Activated naive CD8-positive, alpha-beta T cell treated with anti-CD3 and anti-CD28 coated beads for 36 hours (primary cell): ENCODE measurements around the gene GFER. TPM values are rescaled to one million over a fixed set of nuclear protein-coding genes. Genes with fewer than 3 reads are reported as not detected.
A peak's percentile ranks its signal among the peaks of the same experiment; 100 is the strongest.
"Not testable (repeated sequence)": the region's sequence is repeated elsewhere in the genome, so short reads cannot be mapped to it uniquely, and the experiment has no call there.

Experiments used
- DNase-seq: peaks from one replicate; pipeline ENCODE4 v3.0.0; 2021
- H3K27ac Mint-ChIP-seq: one replicate; pipeline ENCODE4 v1.8.0; 2022; ENCODE audit warnings: mild to moderate bottlenecking, moderate library complexity, mixed read lengths
- H3K27me3 Mint-ChIP-seq: one replicate; pipeline ENCODE4 v1.8.0; 2022; ENCODE audit warnings: mild to moderate bottlenecking, mixed read lengths
- H3K36me3 Mint-ChIP-seq: one replicate; pipeline ENCODE4 v1.8.0; 2021; ENCODE audit warnings: mild to moderate bottlenecking, mixed read lengths
- H3K4me1 Mint-ChIP-seq: one replicate; pipeline ENCODE4 v1.8.0; 2021; ENCODE audit warnings: mixed read lengths
- H3K4me3 Mint-ChIP-seq: one replicate; pipeline ENCODE4 v1.8.0; 2022; ENCODE audit warnings: mild to moderate bottlenecking, moderate library complexity, mixed read lengths
- H3K9me3 Mint-ChIP-seq: one replicate; pipeline ENCODE4 v1.8.0; 2022; ENCODE audit warnings: mixed read lengths
- total RNA-seq, 2 experiments: library from RNA; stranded (reverse); gene quantifications; one replicate each; pipeline ENCODE4 v1.2.3, GENCODE V29; 2021

GFER gene
- total RNA-seq, 2 experiments from 2014 or later: 27.3 to 29.5 TPM

GRCh38 chr16:2026461-2027023 is 42.5 kb downstream of the GFER start, which contains the start of gene NHERF2:
Gene NHERF2, plus strand, starts transcription at chr16:2026902. Its CDS starts 104 bp downstream, at chr16:2027006.
- Mint-ChIP-seq H3K9me3 (no peaks in the 10 kb centered on the region), H3K27ac (no peak within 1 kb of the TSS), H3K36me3 (peaks cover 2% of the 10 kb centered on the region), H3K27me3 (peaks cover 23% of the 10 kb centered on the region), H3K4me3 (peak within 1 kb of the TSS; percentile 54), H3K4me1 (peaks cover 12% of the 10 kb centered on the region)
- DNase-seq: no peak

- peak overlapping the region; percentile 54 for H3K4me3 Mint-ChIP-seq
- H3K9me3 Mint-ChIP-seq: no peaks in the 10 kb centered on the region
- peaks cover 11% of the 10 kb centered on the region for H3K4me1 Mint-ChIP-seq
- peaks cover 2% of the 10 kb centered on the region for H3K36me3 Mint-ChIP-seq
- no peak overlapping the region for H3K27ac Mint-ChIP-seq
- no peak for DNase-seq
- H3K27me3 Mint-ChIP-seq: peaks cover 15% of the 10 kb centered on the region
Measured at GRCh38 chr16:2027024-2028010, 43.3 kb downstream of the GFER start.

- no peak overlapping the region for H3K27ac Mint-ChIP-seq
- H3K4me1 Mint-ChIP-seq: peaks cover 6% of the 10 kb centered on the region
- DNase-seq: no peak
- H3K9me3 Mint-ChIP-seq: no peaks in the 10 kb centered on the region
- peaks cover 7% of the 10 kb centered on the region for H3K27me3 Mint-ChIP-seq
- H3K4me3 Mint-ChIP-seq: no peak overlapping the region
- no peaks in the 10 kb centered on the region for H3K36me3 Mint-ChIP-seq
Measured at GRCh38 chr16:2028146-2028545, 44.2 kb downstream of the GFER start.

- Mint-ChIP-seq H3K36me3 (no peaks in the 10 kb centered on the region), H3K27me3 (peaks cover 7% of the 10 kb centered on the region), H3K9me3 (no peaks in the 10 kb centered on the region), H3K4me3 (no peak overlapping the region), H3K4me1 (peaks cover 6% of the 10 kb centered on the region), H3K27ac (no peak overlapping the region)
- DNase-seq: no peak
Measured at GRCh38 chr16:2028620-2029220, 44.7 kb downstream of the GFER start.

GRCh38 chr16:2029350-2029749 is 45.4 kb downstream of the GFER start:
- Mint-ChIP-seq H3K9me3 (no peaks in the 10 kb centered on the region), H3K27me3 (peaks cover 7% of the 10 kb centered on the region), H3K4me3 (no peak overlapping the region), H3K36me3 (no peaks in the 10 kb centered on the region), H3K4me1 (peaks cover 4% of the 10 kb centered on the region), H3K27ac (no peak overlapping the region)
- no peak for DNase-seq

- Mint-ChIP-seq H3K27me3 (peaks cover 7% of the 10 kb centered on the region), H3K4me3 (no peak overlapping the region), H3K4me1 (peaks cover 4% of the 10 kb centered on the region), H3K9me3 (no peaks in the 10 kb centered on the region), H3K36me3 (no peaks in the 10 kb centered on the region), H3K27ac (no peak overlapping the region)
- DNase-seq: no peak
Measured at GRCh38 chr16:2030036-2030435, 46.0 kb downstream of the GFER start.

- no peaks in the 10 kb centered on the region for H3K36me3 Mint-ChIP-seq
- peaks cover 3% of the 10 kb centered on the region for H3K27me3 Mint-ChIP-seq
- H3K4me1 Mint-ChIP-seq: no peaks in the 10 kb centered on the region
- no peak overlapping the region for H3K27ac Mint-ChIP-seq
- H3K9me3 Mint-ChIP-seq: no peaks in the 10 kb centered on the region
- no peak for DNase-seq
- no peak overlapping the region for H3K4me3 Mint-ChIP-seq
Measured at GRCh38 chr16:2031081-2031577, 47.1 kb downstream of the GFER start.

- no peaks in the 10 kb centered on the region for H3K36me3 Mint-ChIP-seq
- no peak overlapping the region for H3K4me3 Mint-ChIP-seq
- no peaks in the 10 kb centered on the region for H3K4me1 Mint-ChIP-seq
- peaks cover 1% of the 10 kb centered on the region for H3K27me3 Mint-ChIP-seq
- DNase-seq: no peak
- no peak overlapping the region for H3K27ac Mint-ChIP-seq
- H3K9me3 Mint-ChIP-seq: no peaks in the 10 kb centered on the region
Measured at GRCh38 chr16:2032285-2033056, 48.5 kb downstream of the GFER start.

- H3K27ac Mint-ChIP-seq: no peak overlapping the region
- no peaks in the 10 kb centered on the region for H3K36me3 Mint-ChIP-seq
- no peaks in the 10 kb centered on the region for H3K9me3 Mint-ChIP-seq
- H3K4me1 Mint-ChIP-seq: no peaks in the 10 kb centered on the region
- H3K27me3 Mint-ChIP-seq: no peaks in the 10 kb centered on the region
- peak overlapping the region; percentile 29 for H3K4me3 Mint-ChIP-seq
- no peak for DNase-seq
Measured at GRCh38 chr16:2033057-2033908, 49.3 kb downstream of the GFER start.

- H3K9me3 Mint-ChIP-seq, H3K27ac Mint-ChIP-seq, DNase-seq, H3K4me1 Mint-ChIP-seq, H3K27me3 Mint-ChIP-seq, H3K36me3 Mint-ChIP-seq: not testable (repeated sequence)
- H3K4me3 Mint-ChIP-seq: peak overlapping the region; percentile 29
Measured at GRCh38 chr16:2033909-2034695, 50.1 kb downstream of the GFER start.

- Mint-ChIP-seq H3K4me1 (no peaks in the 10 kb centered on the region), H3K9me3 (no peaks in the 10 kb centered on the region), H3K4me3 (peak overlapping the region; percentile 7), H3K27me3 (no peaks in the 10 kb centered on the region), H3K36me3 (no peaks in the 10 kb centered on the region), H3K27ac (no peak overlapping the region)
- no peak for DNase-seq
Measured at GRCh38 chr16:2034696-2035430, 50.9 kb downstream of the GFER start.

GRCh38 chr16:2035431-2036199 is 51.6 kb downstream of the GFER start:
- no peaks in the 10 kb centered on the region for H3K27me3 Mint-ChIP-seq
- H3K4me3 Mint-ChIP-seq: no peak overlapping the region
- no peaks in the 10 kb centered on the region for H3K36me3 Mint-ChIP-seq
- no peaks in the 10 kb centered on the region for H3K4me1 Mint-ChIP-seq
- no peaks in the 10 kb centered on the region for H3K9me3 Mint-ChIP-seq
- DNase-seq: no peak
- no peak overlapping the region for H3K27ac Mint-ChIP-seq
